ENCODE measurements around the gene SLC47A1. TPM values are rescaled to one million over a fixed set of nuclear protein-coding genes. Genes with fewer than 3 reads are reported as not detected.

SLC47A1 gene
- total and polyA plus RNA-seq, 2 of the 13 experiments (the other 11 are each of a cell fraction or from before 2014, with no cell fraction given): 42.1 to 67.5 TPM

DNA sequence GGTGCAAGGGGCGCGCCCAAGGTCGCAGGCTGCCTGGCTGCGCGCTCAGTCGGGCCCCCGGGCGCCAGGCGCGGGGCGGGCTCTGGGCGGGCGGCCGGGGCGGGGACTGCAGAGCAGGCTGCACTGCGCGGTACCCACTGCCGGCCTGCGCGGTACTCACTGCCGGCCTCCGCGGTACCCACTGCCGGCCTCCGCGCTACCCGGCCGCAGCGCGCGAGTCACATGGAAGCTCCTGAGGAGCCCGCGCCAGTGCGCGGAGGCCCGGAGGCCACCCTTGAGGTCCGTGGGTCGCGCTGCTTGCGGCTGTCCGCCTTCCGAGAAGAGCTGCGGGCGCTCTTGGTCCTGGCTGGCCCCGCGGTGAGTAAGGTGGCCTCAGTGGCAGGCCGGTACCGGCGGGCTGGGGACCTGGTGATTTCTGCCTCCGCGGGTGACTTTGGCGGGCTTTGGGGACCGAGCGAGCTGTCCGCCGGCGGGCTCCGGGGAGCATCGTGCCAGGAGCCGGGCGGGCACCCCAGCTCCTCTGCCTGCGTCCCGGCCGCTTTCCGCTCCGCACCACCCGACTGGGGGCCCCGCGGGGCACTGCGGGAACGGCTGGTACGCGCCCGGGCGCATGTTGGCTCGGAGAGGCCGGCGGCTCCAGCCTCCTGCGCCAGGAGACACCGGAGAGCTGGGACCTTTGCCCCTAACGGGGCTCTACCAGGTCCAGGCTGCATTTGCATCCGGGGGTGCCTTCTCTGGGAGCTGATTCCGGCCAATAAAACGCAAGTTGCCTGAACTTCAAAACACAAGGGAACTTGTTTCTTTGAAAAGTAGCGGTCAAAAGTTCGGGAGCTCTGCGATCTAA, at the start of gene SLC47A1 (continued):
- TF ChIP-seq PREB (CRISPR knock-in tag; IDR thresholded peaks at IDR 0.05): no peak
- TF ChIP-seq, protein P1, sequence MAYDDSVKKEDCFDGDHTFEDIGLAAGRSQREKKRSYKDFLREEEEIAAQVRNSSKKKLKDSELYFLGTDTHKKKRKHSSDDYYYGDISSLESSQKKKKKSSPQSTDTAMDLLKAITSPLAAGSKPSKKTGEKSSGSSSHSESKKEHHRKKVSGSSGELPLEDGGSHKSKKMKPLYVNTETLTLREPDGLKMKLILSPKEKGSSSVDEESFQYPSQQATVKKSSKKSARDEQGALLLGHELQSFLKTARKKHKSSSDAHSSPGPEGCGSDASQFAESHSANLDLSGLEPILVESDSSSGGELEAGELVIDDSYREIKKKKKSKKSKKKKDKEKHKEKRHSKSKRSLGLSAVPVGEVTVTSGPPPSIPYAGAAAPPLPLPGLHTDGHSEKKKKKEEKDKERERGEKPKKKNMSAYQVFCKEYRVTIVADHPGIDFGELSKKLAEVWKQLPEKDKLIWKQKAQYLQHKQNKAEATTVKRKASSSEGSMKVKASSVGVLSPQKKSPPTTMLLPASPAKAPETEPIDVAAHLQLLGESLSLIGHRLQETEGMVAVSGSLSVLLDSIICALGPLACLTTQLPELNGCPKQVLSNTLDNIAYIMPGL (CRISPR knock-in tag; IDR thresholded peaks at IDR 0.05; ENCODE audit: borderline replicate concordance in 1 of 2, low read depth in 1 of 2): peak in 1 of 2 experiments; percentile 73; a peak in 3 of 4 replicates
- TF ChIP-seq WIZ (CRISPR knock-in tag; IDR thresholded peaks at IDR 0.05): no peak
- TF ChIP-seq ZNF878 (CRISPR knock-in tag; IDR thresholded peaks at IDR 0.05): peak; percentile 60; the same call in 1 of the 2 replicates
- TF ChIP-seq EED (CRISPR knock-in tag; IDR thresholded peaks at IDR 0.05): no peak; the same call in 1 of the 2 replicates
- TF ChIP-seq ZNF3 (CRISPR knock-in tag; IDR thresholded peaks at IDR 0.05): no peak
- TF ChIP-seq, protein P2, sequence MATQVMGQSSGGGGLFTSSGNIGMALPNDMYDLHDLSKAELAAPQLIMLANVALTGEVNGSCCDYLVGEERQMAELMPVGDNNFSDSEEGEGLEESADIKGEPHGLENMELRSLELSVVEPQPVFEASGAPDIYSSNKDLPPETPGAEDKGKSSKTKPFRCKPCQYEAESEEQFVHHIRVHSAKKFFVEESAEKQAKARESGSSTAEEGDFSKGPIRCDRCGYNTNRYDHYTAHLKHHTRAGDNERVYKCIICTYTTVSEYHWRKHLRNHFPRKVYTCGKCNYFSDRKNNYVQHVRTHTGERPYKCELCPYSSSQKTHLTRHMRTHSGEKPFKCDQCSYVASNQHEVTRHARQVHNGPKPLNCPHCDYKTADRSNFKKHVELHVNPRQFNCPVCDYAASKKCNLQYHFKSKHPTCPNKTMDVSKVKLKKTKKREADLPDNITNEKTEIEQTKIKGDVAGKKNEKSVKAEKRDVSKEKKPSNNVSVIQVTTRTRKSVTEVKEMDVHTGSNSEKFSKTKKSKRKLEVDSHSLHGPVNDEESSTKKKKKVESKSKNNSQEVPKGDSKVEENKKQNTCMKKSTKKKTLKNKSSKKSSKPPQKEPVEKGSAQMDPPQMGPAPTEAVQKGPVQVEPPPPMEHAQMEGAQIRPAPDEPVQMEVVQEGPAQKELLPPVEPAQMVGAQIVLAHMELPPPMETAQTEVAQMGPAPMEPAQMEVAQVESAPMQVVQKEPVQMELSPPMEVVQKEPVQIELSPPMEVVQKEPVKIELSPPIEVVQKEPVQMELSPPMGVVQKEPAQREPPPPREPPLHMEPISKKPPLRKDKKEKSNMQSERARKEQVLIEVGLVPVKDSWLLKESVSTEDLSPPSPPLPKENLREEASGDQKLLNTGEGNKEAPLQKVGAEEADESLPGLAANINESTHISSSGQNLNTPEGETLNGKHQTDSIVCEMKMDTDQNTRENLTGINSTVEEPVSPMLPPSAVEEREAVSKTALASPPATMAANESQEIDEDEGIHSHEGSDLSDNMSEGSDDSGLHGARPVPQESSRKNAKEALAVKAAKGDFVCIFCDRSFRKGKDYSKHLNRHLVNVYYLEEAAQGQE (IDR thresholded peaks at IDR 0.05; ENCODE audit: borderline replicate concordance in 1 of 2, low read depth in 1 of 2, low read length in 2 of 2): no peak
- peak; percentile 7; the same call in 1 of the 2 replicates for TF ChIP-seq NCOR1 (IDR thresholded peaks at IDR 0.05; ENCODE audit: borderline replicate concordance, low read length)
- TF ChIP-seq RBM22 (optimal IDR thresholded peaks at IDR 0.05; ENCODE audit: low read length): no peak
- TF ChIP-seq ZNF549 (CRISPR knock-in tag; IDR thresholded peaks at IDR 0.05): no peak
- no peak for TF ChIP-seq ZKSCAN1 (IDR thresholded peaks at IDR 0.05; ENCODE audit: low read length)
- TF ChIP-seq NR2F1 (CRISPR knock-in tag; IDR thresholded peaks at IDR 0.05): no peak
- TF ChIP-seq ZNF224 (CRISPR knock-in tag; IDR thresholded peaks at IDR 0.05): 0 out of 2 replicates have a peak, but pooled peaks have one; percentile 26
- TF ChIP-seq SRSF9 (IDR thresholded peaks at IDR 0.05; ENCODE audit: borderline replicate concordance, insufficient read depth, low read depth, low read length, poor library complexity, severe bottlenecking): no peak
- no peak for TF ChIP-seq PBX2 (CRISPR knock-in tag; IDR thresholded peaks at IDR 0.05)
- peak; percentile 38 for TF ChIP-seq ZNF574 (CRISPR knock-in tag; IDR thresholded peaks at IDR 0.05)
- no peak for TF ChIP-seq HDAC2 (CRISPR knock-in tag; IDR thresholded peaks at IDR 0.05)
